ENCODE measurements around the gene LCOR. TPM values are rescaled to one million over a fixed set of nuclear protein-coding genes. Genes with fewer than 3 reads are reported as not detected.
"Not testable (repeated sequence)": the region's sequence is repeated elsewhere in the genome, so short reads cannot be mapped to it uniquely, and the experiment has no call there.

The LCOR gene
- total and polyA plus RNA-seq, 2 of the 13 experiments (the other 11 are each of a cell fraction or from before 2014, with no cell fraction given) = 12.4 to 23.7 TPM

DNA sequence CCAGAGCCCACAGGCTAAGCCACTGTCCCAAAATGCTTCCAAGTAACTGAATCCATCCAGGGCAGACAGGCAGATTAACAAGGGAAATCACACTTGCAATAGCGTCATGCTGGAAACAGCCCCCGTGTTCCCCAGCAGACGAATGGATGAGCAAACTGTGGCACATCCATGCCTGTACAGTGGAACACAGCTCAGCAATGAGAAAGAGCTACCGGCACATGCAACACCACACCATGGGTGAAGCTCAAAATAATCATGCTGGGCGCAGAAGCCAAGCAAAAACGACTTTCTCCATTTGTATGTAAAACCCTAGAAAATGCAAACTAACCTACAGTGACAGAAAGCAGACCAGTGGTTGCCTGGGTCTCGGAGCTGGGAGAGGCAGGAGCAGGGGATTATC lies 200.5 kb downstream of the LCOR start:
- no peak for TF ChIP-seq ZBTB1 (CRISPR knock-in tag; IDR thresholded peaks at IDR 0.05; ENCODE audit: borderline replicate concordance)
- no peak for TF ChIP-seq ZNF713 (CRISPR knock-in tag; IDR thresholded peaks at IDR 0.05)
- no peak for TF ChIP-seq ZNF678 (CRISPR knock-in tag; IDR thresholded peaks at IDR 0.05)
- no peak for TF ChIP-seq POLR2AphosphoS2 (IDR thresholded peaks at IDR 0.05; ENCODE audit: low read depth, low read length)
- TF ChIP-seq, protein P1, sequence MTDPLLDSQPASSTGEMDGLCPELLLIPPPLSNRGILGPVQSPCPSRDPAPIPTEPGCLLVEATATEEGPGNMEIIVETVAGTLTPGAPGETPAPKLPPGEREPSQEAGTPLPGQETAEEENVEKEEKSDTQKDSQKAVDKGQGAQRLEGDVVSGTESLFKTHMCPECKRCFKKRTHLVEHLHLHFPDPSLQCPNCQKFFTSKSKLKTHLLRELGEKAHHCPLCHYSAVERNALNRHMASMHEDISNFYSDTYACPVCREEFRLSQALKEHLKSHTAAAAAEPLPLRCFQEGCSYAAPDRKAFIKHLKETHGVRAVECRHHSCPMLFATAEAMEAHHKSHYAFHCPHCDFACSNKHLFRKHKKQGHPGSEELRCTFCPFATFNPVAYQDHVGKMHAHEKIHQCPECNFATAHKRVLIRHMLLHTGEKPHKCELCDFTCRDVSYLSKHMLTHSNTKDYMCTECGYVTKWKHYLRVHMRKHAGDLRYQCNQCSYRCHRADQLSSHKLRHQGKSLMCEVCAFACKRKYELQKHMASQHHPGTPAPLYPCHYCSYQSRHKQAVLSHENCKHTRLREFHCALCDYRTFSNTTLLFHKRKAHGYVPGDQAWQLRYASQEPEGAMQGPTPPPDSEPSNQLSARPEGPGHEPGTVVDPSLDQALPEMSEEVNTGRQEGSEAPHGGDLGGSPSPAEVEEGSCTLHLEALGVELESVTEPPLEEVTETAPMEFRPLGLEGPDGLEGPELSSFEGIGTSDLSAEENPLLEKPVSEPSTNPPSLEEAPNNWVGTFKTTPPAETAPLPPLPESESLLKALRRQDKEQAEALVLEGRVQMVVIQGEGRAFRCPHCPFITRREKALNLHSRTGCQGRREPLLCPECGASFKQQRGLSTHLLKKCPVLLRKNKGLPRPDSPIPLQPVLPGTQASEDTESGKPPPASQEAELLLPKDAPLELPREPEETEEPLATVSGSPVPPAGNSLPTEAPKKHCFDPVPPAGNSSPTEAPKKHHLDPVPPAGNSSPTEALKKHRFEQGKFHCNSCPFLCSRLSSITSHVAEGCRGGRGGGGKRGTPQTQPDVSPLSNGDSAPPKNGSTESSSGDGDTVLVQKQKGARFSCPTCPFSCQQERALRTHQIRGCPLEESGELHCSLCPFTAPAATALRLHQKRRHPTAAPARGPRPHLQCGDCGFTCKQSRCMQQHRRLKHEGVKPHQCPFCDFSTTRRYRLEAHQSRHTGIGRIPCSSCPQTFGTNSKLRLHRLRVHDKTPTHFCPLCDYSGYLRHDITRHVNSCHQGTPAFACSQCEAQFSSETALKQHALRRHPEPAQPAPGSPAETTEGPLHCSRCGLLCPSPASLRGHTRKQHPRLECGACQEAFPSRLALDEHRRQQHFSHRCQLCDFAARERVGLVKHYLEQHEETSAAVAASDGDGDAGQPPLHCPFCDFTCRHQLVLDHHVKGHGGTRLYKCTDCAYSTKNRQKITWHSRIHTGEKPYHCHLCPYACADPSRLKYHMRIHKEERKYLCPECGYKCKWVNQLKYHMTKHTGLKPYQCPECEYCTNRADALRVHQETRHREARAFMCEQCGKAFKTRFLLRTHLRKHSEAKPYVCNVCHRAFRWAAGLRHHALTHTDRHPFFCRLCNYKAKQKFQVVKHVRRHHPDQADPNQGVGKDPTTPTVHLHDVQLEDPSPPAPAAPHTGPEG (CRISPR knock-in tag; IDR thresholded peaks at IDR 0.05) = no peak
- TF ChIP-seq EHMT2 (IDR thresholded peaks at IDR 0.05; ENCODE audit: borderline replicate concordance, low read depth, low read length) = no peak
- no peak for TF ChIP-seq ZNF766 (CRISPR knock-in tag; IDR thresholded peaks at IDR 0.05; ENCODE audit: borderline replicate concordance)
- no peak overlapping the region for H3K4me2 ChIP-seq (ENCODE audit: low read depth, low read length)
- H2AFZ ChIP-seq (ENCODE audit: low read length) = no peak overlapping the region
- no peaks in the 10 kb centered on the region for H4K20me1 ChIP-seq (ENCODE audit: insufficient read depth, low read length)
- ChIA-PET POLR2A (no interaction called here), CTCF (ENCODE audit: low intra/inter-chr PET ratio, low total read pairs) (no interaction called here)
- no peak overlapping the region for H3K4me3 ChIP-seq (replicated peaks in 1 of 3; ENCODE audit: insufficient read depth in 1 of 3, low read depth in 2 of 3, low read length in 3 of 3)
- H3K27me3 ChIP-seq (ENCODE audit: control insufficient read depth in 1 of 2, insufficient read depth in 2 of 2, low read length in 2 of 2) = peaks cover 3 to 36% of the 10 kb centered on the region in 2 experiments; a peak in 4 of 5 replicates
- no peak overlapping the region for H3K9ac ChIP-seq (ENCODE audit: insufficient read depth, low read depth, low read length)
- in situ Hi-C loops (cut with HindIII; ENCODE audit: extremely low pct_ligation_motif_present, low pct_unique_long_range_greater_than_20kb) = no loop called here
- intact Hi-C loops (cut with micrococcal nuclease; ENCODE audit: unreplicated experiment) = no loop called here
- H3K27ac ChIP-seq (ENCODE audit: extremely low read length, insufficient read depth, low read length) = no peak overlapping the region
- no peaks in the 10 kb centered on the region for H3K36me3 ChIP-seq (replicated peaks in 1 of 2; ENCODE audit: control insufficient read depth in 1 of 2, insufficient read depth in 2 of 2, low read length in 2 of 2)
- no TSS peak for BruUV-seq (replicated peaks)
- no peak for FAIRE-seq
- no peak for DNase-seq (ENCODE audit: low spot score)
- 18% methylated on average over 7 of the region's 7 CpGs for WGBS (ENCODE audit: low lambda C conversion rate)
- no peaks in the 10 kb centered on the region for H3K9me3 ChIP-seq (ENCODE audit: low read length)
- no peak for ATAC-seq
- H3K4me1 ChIP-seq (ENCODE audit: insufficient read depth, low read length) = peaks cover 8% of the 10 kb centered on the region
- no peaks in the 10 kb centered on the region for H3K79me2 ChIP-seq (ENCODE audit: insufficient read depth, low read length)

- H2AFZ ChIP-seq (ENCODE audit: low read length); H3K36me3 ChIP-seq (replicated peaks in 1 of 2; ENCODE audit: control insufficient read depth in 1 of 2, insufficient read depth in 2 of 2, low read length in 2 of 2); H4K20me1 ChIP-seq (ENCODE audit: insufficient read depth, low read length); intact Hi-C loops (cut with micrococcal nuclease; ENCODE audit: unreplicated experiment); ATAC-seq; FAIRE-seq; H3K4me2 ChIP-seq (ENCODE audit: low read depth, low read length); H3K9me3 ChIP-seq (ENCODE audit: low read length); H3K27ac ChIP-seq (ENCODE audit: extremely low read length, insufficient read depth, low read length); H3K9ac ChIP-seq (ENCODE audit: insufficient read depth, low read depth, low read length); in situ Hi-C loops (cut with HindIII; ENCODE audit: extremely low pct_ligation_motif_present, low pct_unique_long_range_greater_than_20kb); BruUV-seq (replicated peaks); POLR2A ChIA-PET; CTCF ChIA-PET (ENCODE audit: low intra/inter-chr PET ratio, low total read pairs); DNase-seq (ENCODE audit: low spot score); H3K4me3 ChIP-seq (replicated peaks in 1 of 3; ENCODE audit: insufficient read depth in 1 of 3, low read depth in 2 of 3, low read length in 3 of 3); H3K79me2 ChIP-seq (ENCODE audit: insufficient read depth, low read length): not testable (repeated sequence)
- peaks cover 3 to 36% of the 10 kb centered on the region in 2 experiments; a peak in 4 of 5 replicates for H3K27me3 ChIP-seq (ENCODE audit: control insufficient read depth in 1 of 2, insufficient read depth in 2 of 2, low read length in 2 of 2)
- H3K4me1 ChIP-seq (ENCODE audit: insufficient read depth, low read length) = peaks cover 17% of the 10 kb centered on the region
- WGBS (ENCODE audit: low lambda C conversion rate) = 43% methylated on average over 9 of the region's 9 CpGs
Measured at GRCh38 chr10:97033841-97034240, 201.7 kb downstream of the LCOR start.
